Measurements from ENCODE around the gene NGFR. TPM values are rescaled to one million over a fixed set of nuclear protein-coding genes. Genes with fewer than 3 reads are reported as not detected.
A peak's percentile ranks its signal among the peaks of the same experiment; 100 is the strongest.

The NGFR gene
- total and polyA plus RNA-seq, 2 donors (not counting 1 experiment from before 2014, with no cell fraction given) = 0.31 to 1.6 TPM

- TF ChIP-seq EZH2 (IDR thresholded peaks at IDR 0.05; ENCODE audit: borderline replicate concordance, insufficient read depth, low read depth, low read length, poor library complexity, severe bottlenecking) (no peak), CTCF (IDR thresholded peaks at IDR 0.05) (no peak)
- peaks cover 30 to 34% of the 10 kb centered on the region in 2 donors for H3K4me1 ChIP-seq (ENCODE audit: control insufficient read depth in 2 of 2, insufficient read depth in 2 of 2, low read length in 2 of 2)
- H3K9ac ChIP-seq (ENCODE audit: low read length) = peak overlapping the region; percentile 67
- 5% methylated on average over 22 of the region's 22 CpGs for WGBS (ENCODE audit: insufficient coverage)
- H3K27me3 ChIP-seq (replicated peaks in 1 of 4; ENCODE audit: control extremely low read depth in 1 of 4, control insufficient read depth in 3 of 4, insufficient read depth in 4 of 4, low read length in 3 of 4) = peaks cover 0 to 48% (median 39%) of the 10 kb centered on the region in 4 experiments
- H3K4me2 ChIP-seq (replicated peaks; ENCODE audit: low read depth, low read length, poor library complexity, severe bottlenecking) = peak overlapping the region; percentile 87
- ChIA-PET CTCF (interaction anchor here (1.0 to 3.9 kb wide), 11 partner anchors 11 to 502 kb away, joined by 3 to 21 read pairs (median 4); no protein-coding TSS in a partner anchor), POLR2A (interaction anchor here (0.6 kb wide), 1 partner anchor 63 kb away, joined by 4 read pairs; no protein-coding TSS in a partner anchor)
- H2AFZ ChIP-seq (ENCODE audit: insufficient read depth, low read depth, low read length, poor library complexity, severe bottlenecking) = peak overlapping the region; percentile 83
- H3K4me1 Mint-ChIP-seq = peaks cover 29% of the 10 kb centered on the region
- no peaks in the 10 kb centered on the region for H3K79me2 ChIP-seq (ENCODE audit: control insufficient read depth, insufficient read depth, low read length)
- H3K27ac ChIP-seq (ENCODE audit: low read length in 2 of 2) = no peak overlapping the region
- peaks cover 0 to 14% (median 0%) of the 10 kb centered on the region in 3 donors for H3K9me3 ChIP-seq (ENCODE audit: control extremely low read depth in 1 of 3, control insufficient read depth in 2 of 3, insufficient read depth in 1 of 3, low read length in 2 of 3)
- intact Hi-C loops (cut with micrococcal nuclease) = loop anchor here (1.0 to 10.0 kb wide), 4 partner anchors 60 to 209 kb away; partner anchors contain the start of genes PHB1, SLC35B1 and SPOP
- peak overlapping the region in 4 of 5 experiments; percentile 54 to 74 (median 58) for H3K4me3 ChIP-seq (ENCODE audit: control extremely low read depth in 1 of 5, extremely low read depth in 1 of 5, insufficient read depth in 1 of 5, low read depth in 2 of 5, low read length in 4 of 5)
- H3K9me3 Mint-ChIP-seq (ENCODE audit: insufficient read depth) = no peaks in the 10 kb centered on the region
- peak overlapping the region; percentile 87 for H3K4me3 Mint-ChIP-seq
- H4K20me1 ChIP-seq (ENCODE audit: control insufficient read depth, insufficient read depth, low read length, poor library complexity, severe bottlenecking) = no peaks in the 10 kb centered on the region
- DNase-seq (no peak), ATAC-seq (ENCODE audit: low read depth) (no peak)
- peak overlapping the region; percentile 41 for H3K27ac Mint-ChIP-seq
- H3K27me3 Mint-ChIP-seq = peaks cover 40% of the 10 kb centered on the region
- H3K36me3 ChIP-seq (replicated peaks in 1 of 2; ENCODE audit: control extremely low read depth in 1 of 2, control insufficient read depth in 1 of 2, extremely low read depth in 1 of 2, insufficient read depth in 2 of 2, low read length in 1 of 2) = no peaks in the 10 kb centered on the region
Observed at GRCh38 chr17:49495842-49496182, 719 bp downstream of the NGFR start.

- Mint-ChIP-seq H3K4me1 (peaks cover 29% of the 10 kb centered on the region), H3K4me3 (peak overlapping the region; percentile 87), H3K27ac (no peak overlapping the region), H3K27me3 (peaks cover 41% of the 10 kb centered on the region), H3K9me3 (ENCODE audit: insufficient read depth) (no peaks in the 10 kb centered on the region)
- ATAC-seq (ENCODE audit: low read depth) = peak; percentile 75
- peak overlapping the region; percentile 83 for H2AFZ ChIP-seq (ENCODE audit: insufficient read depth, low read depth, low read length, poor library complexity, severe bottlenecking)
- H3K9me3 ChIP-seq (ENCODE audit: control extremely low read depth in 1 of 3, control insufficient read depth in 2 of 3, insufficient read depth in 1 of 3, low read length in 2 of 3) = peaks cover 0 to 14% (median 0%) of the 10 kb centered on the region in 3 donors
- ChIA-PET CTCF (interaction anchor here (0.6 to 3.9 kb wide), 11 partner anchors 11 to 502 kb away, joined by 3 to 21 read pairs (median 4); no protein-coding TSS in a partner anchor), POLR2A (interaction anchor here (0.6 kb wide), 1 partner anchor 62 kb away, joined by 4 read pairs; no protein-coding TSS in a partner anchor)
- TF ChIP-seq EZH2 (IDR thresholded peaks at IDR 0.05; ENCODE audit: borderline replicate concordance, insufficient read depth, low read depth, low read length, poor library complexity, severe bottlenecking) (peak; percentile 96), CTCF (IDR thresholded peaks at IDR 0.05) (peak; percentile 92)
- H3K27me3 ChIP-seq (replicated peaks in 1 of 4; ENCODE audit: control extremely low read depth in 1 of 4, control insufficient read depth in 3 of 4, insufficient read depth in 4 of 4, low read length in 3 of 4) = peaks cover 0 to 53% (median 43%) of the 10 kb centered on the region in 4 experiments
- peaks cover 30 to 34% of the 10 kb centered on the region in 2 donors for H3K4me1 ChIP-seq (ENCODE audit: control insufficient read depth in 2 of 2, insufficient read depth in 2 of 2, low read length in 2 of 2)
- no peaks in the 10 kb centered on the region for H4K20me1 ChIP-seq (ENCODE audit: control insufficient read depth, insufficient read depth, low read length, poor library complexity, severe bottlenecking)
- no peaks in the 10 kb centered on the region for H3K79me2 ChIP-seq (ENCODE audit: control insufficient read depth, insufficient read depth, low read length)
- peak overlapping the region; percentile 67 for H3K9ac ChIP-seq (ENCODE audit: low read length)
- intact Hi-C loops (cut with micrococcal nuclease) = loop anchor here (1.0 to 10.0 kb wide), 3 partner anchors 60 to 208 kb away; partner anchors contain the start of genes SLC35B1 and SPOP
- 2% methylated on average over 85 of the region's 85 CpGs for WGBS (ENCODE audit: insufficient coverage)
- H3K4me2 ChIP-seq (replicated peaks; ENCODE audit: low read depth, low read length, poor library complexity, severe bottlenecking) = peak overlapping the region; percentile 87
- H3K36me3 ChIP-seq (replicated peaks in 1 of 2; ENCODE audit: control extremely low read depth in 1 of 2, control insufficient read depth in 1 of 2, extremely low read depth in 1 of 2, insufficient read depth in 2 of 2, low read length in 1 of 2) = no peaks in the 10 kb centered on the region
- H3K27ac ChIP-seq (ENCODE audit: low read length in 2 of 2) = no peak overlapping the region
- peak; percentile 88 for DNase-seq
- peak overlapping the region in 4 of 5 experiments; percentile 54 to 74 (median 58) for H3K4me3 ChIP-seq (ENCODE audit: control extremely low read depth in 1 of 5, extremely low read depth in 1 of 5, insufficient read depth in 1 of 5, low read depth in 2 of 5, low read length in 4 of 5)
Observed at GRCh38 chr17:49496183-49496866, 1.2 kb downstream of the NGFR start.
